ENCODE measurements around the gene RANGRF. TPM values are rescaled to one million over a fixed set of nuclear protein-coding genes. Genes with fewer than 3 reads are reported as not detected.

RANGRF gene
- total RNA-seq, 1 donor from 2014 or later, result 25.6 TPM

GRCh38 chr17:8311131-8311790 is 22.8 kb downstream of the RANGRF start:
- intact Hi-C loops (cut with micrococcal nuclease), result loop anchor here (10.0 kb wide), 1 partner anchor 54 kb away; no protein-coding TSS in a partner anchor
- no peaks in the 10 kb centered on the region for H3K36me3 ChIP-seq
- peak overlapping the region; percentile 68 for H3K4me3 ChIP-seq
- H3K9me3 ChIP-seq (replicated peaks), result no peaks in the 10 kb centered on the region
- DNase-seq, result peak; percentile 45
- no peak for TF ChIP-seq CTCF (IDR thresholded peaks at IDR 0.05; ENCODE audit: borderline replicate concordance)
- H3K27ac ChIP-seq (replicated peaks), result peak overlapping the region; percentile 95
- H3K4me1 ChIP-seq, result peaks cover 47% of the 10 kb centered on the region
- H3K27me3 ChIP-seq (ENCODE audit: low read depth), result peaks cover 50% of the 10 kb centered on the region

GRCh38 chr17:8312251-8312650 is 23.8 kb downstream of the RANGRF start:
- Histone ChIP-seq H3K27ac (replicated peaks) (peak overlapping the region; percentile 95), H3K9me3 (replicated peaks) (no peaks in the 10 kb centered on the region), H3K4me3 (peak overlapping the region; percentile 68), H3K27me3 (ENCODE audit: low read depth) (peaks cover 60% of the 10 kb centered on the region), H3K36me3 (peaks cover 6% of the 10 kb centered on the region), H3K4me1 (peaks cover 47% of the 10 kb centered on the region)
- no peak for DNase-seq
- no peak for TF ChIP-seq CTCF (IDR thresholded peaks at IDR 0.05; ENCODE audit: borderline replicate concordance)
- intact Hi-C loops (cut with micrococcal nuclease), result loop anchor here (10.0 kb wide), 1 partner anchor 53 kb away; no protein-coding TSS in a partner anchor

- peak overlapping the region; percentile 68 for H3K4me3 ChIP-seq
- DNase-seq, result no peak
- H3K4me1 ChIP-seq, result peaks cover 47% of the 10 kb centered on the region
- peaks cover 61% of the 10 kb centered on the region for H3K27me3 ChIP-seq (ENCODE audit: low read depth)
- H3K36me3 ChIP-seq, result peaks cover 7% of the 10 kb centered on the region
- H3K27ac ChIP-seq (replicated peaks), result peak overlapping the region; percentile 95
- TF ChIP-seq CTCF (IDR thresholded peaks at IDR 0.05; ENCODE audit: borderline replicate concordance), result no peak
- intact Hi-C loops (cut with micrococcal nuclease), result loop anchor here (10.0 kb wide), 1 partner anchor 52 kb away; no protein-coding TSS in a partner anchor
- no peaks in the 10 kb centered on the region for H3K9me3 ChIP-seq (replicated peaks)
Observed at GRCh38 chr17:8312726-8313600, 24.5 kb downstream of the RANGRF start.

- Histone ChIP-seq H3K9me3 (replicated peaks) (no peaks in the 10 kb centered on the region), H3K4me3 (peak overlapping the region; percentile 45), H3K27ac (replicated peaks) (peak overlapping the region; percentile 34), H3K36me3 (peaks cover 14% of the 10 kb centered on the region), H3K4me1 (peaks cover 40% of the 10 kb centered on the region), H3K27me3 (ENCODE audit: low read depth) (peaks cover 64% of the 10 kb centered on the region)
- no peak for TF ChIP-seq CTCF (IDR thresholded peaks at IDR 0.05; ENCODE audit: borderline replicate concordance)
- DNase-seq, result no peak
- intact Hi-C loops (cut with micrococcal nuclease), result loop anchor here (10.0 kb wide), 1 partner anchor 50 kb away; no protein-coding TSS in a partner anchor
Observed at GRCh38 chr17:8314797-8315763, 26.6 kb downstream of the RANGRF start.
